ENCODE data around the gene RSRC1. TPM values are rescaled to one million over a fixed set of nuclear protein-coding genes. Genes with fewer than 3 reads are reported as not detected.
"Not testable (repeated sequence)": the region's sequence is repeated elsewhere in the genome, so short reads cannot be mapped to it uniquely, and the experiment has no call there.

RSRC1 gene
- total RNA-seq, 1 donor from 2014 or later, result 80.5 TPM

GRCh38 chr3:158492685-158493084 lies 382.8 kb downstream of the RSRC1 start:
- H4K20me1 ChIP-seq (ENCODE audit: low read depth), result no peaks in the 10 kb centered on the region
- no peaks in the 10 kb centered on the region for H3K27me3 ChIP-seq
- no peak overlapping the region for H3K4me3 ChIP-seq
- H3K9me3 ChIP-seq (ENCODE audit: low read depth), result no peaks in the 10 kb centered on the region
- H3F3A ChIP-seq (ENCODE audit: low read depth), result peaks cover 8% of the 10 kb centered on the region
- DNase-seq (ENCODE audit: low spot score), result no peak
- Mint-ChIP-seq H3K27me3 (ENCODE audit: insufficient read depth, low read depth) (no peaks in the 10 kb centered on the region), H3K4me3 (no peak overlapping the region), H3K4me1 (peaks cover 8% of the 10 kb centered on the region), H3K36me3 (peaks cover 1% of the 10 kb centered on the region), H3K9me3 (peaks cover 7% of the 10 kb centered on the region), H3K27ac (peak overlapping the region; percentile 3)
- peaks cover 16% of the 10 kb centered on the region for H3K4me1 ChIP-seq
- H3K4me2 ChIP-seq, result peak overlapping the region; percentile 30
- H3K27ac ChIP-seq, result peak overlapping the region; percentile 79
- peaks cover 9% of the 10 kb centered on the region for H3K36me3 ChIP-seq
- H2AFZ ChIP-seq (replicated peaks), result no peak overlapping the region
- no peak for TF ChIP-seq CTCF (IDR thresholded peaks at IDR 0.05)
- no peak for TF ChIP-seq EZH2phosphoT487 (IDR thresholded peaks at IDR 0.05)
- no peak for TF ChIP-seq EZH2 (IDR thresholded peaks at IDR 0.05)
- no peaks in the 10 kb centered on the region for H3K79me2 ChIP-seq (ENCODE audit: low read depth)
- H3K9ac ChIP-seq, result no peak overlapping the region

GRCh38 chr3:158493931-158494330 lies 384.0 kb downstream of the RSRC1 start:
- Histone ChIP-seq H3K9me3 (ENCODE audit: low read depth) (no peaks in the 10 kb centered on the region), H4K20me1 (ENCODE audit: low read depth) (no peaks in the 10 kb centered on the region), H3K36me3 (peaks cover 9% of the 10 kb centered on the region), H3F3A (ENCODE audit: low read depth) (peaks cover 8% of the 10 kb centered on the region), H3K79me2 (ENCODE audit: low read depth) (no peaks in the 10 kb centered on the region), H3K4me3 (no peak overlapping the region), H3K4me2 (no peak overlapping the region), H3K27me3 (no peaks in the 10 kb centered on the region), H2AFZ (replicated peaks) (no peak overlapping the region), H3K27ac (no peak overlapping the region), H3K9ac (no peak overlapping the region), H3K4me1 (peaks cover 16% of the 10 kb centered on the region)
- no peak for DNase-seq (ENCODE audit: low spot score)
- TF ChIP-seq EZH2phosphoT487 (IDR thresholded peaks at IDR 0.05) (no peak), EZH2 (IDR thresholded peaks at IDR 0.05) (no peak), CTCF (IDR thresholded peaks at IDR 0.05) (no peak)
- no peaks in the 10 kb centered on the region for H3K27me3 Mint-ChIP-seq (ENCODE audit: insufficient read depth, low read depth)
- H3K36me3 Mint-ChIP-seq, result peaks cover 1% of the 10 kb centered on the region
- H3K9me3 Mint-ChIP-seq, result peaks cover 18% of the 10 kb centered on the region
- H3K4me3 Mint-ChIP-seq, result no peak overlapping the region
- H3K27ac Mint-ChIP-seq, result no peak overlapping the region
- peaks cover 8% of the 10 kb centered on the region for H3K4me1 Mint-ChIP-seq

GRCh38 chr3:158494673-158495072 lies 384.8 kb downstream of the RSRC1 start:
- no peak overlapping the region for H3K4me3 ChIP-seq
- H3K4me3 Mint-ChIP-seq, result no peak overlapping the region
- H2AFZ ChIP-seq (replicated peaks), result no peak overlapping the region
- peaks cover 8% of the 10 kb centered on the region for H3K4me1 Mint-ChIP-seq
- peaks cover 22% of the 10 kb centered on the region for H3K9me3 Mint-ChIP-seq
- H3K4me2 ChIP-seq, result no peak overlapping the region
- peaks cover 9% of the 10 kb centered on the region for H3K36me3 ChIP-seq
- peaks cover 8% of the 10 kb centered on the region for H3F3A ChIP-seq (ENCODE audit: low read depth)
- peaks cover 16% of the 10 kb centered on the region for H3K4me1 ChIP-seq
- no peak for TF ChIP-seq EZH2phosphoT487 (IDR thresholded peaks at IDR 0.05)
- no peak for TF ChIP-seq EZH2 (IDR thresholded peaks at IDR 0.05)
- TF ChIP-seq CTCF (IDR thresholded peaks at IDR 0.05), result no peak
- H3K36me3 Mint-ChIP-seq, result peaks cover 1% of the 10 kb centered on the region
- H3K27me3 ChIP-seq, result no peaks in the 10 kb centered on the region
- no peak for DNase-seq (ENCODE audit: low spot score)
- no peak overlapping the region for H3K27ac Mint-ChIP-seq
- no peak overlapping the region for H3K27ac ChIP-seq
- no peaks in the 10 kb centered on the region for H3K9me3 ChIP-seq (ENCODE audit: low read depth)
- H3K9ac ChIP-seq, result no peak overlapping the region
- H4K20me1 ChIP-seq (ENCODE audit: low read depth), result no peaks in the 10 kb centered on the region
- no peaks in the 10 kb centered on the region for H3K79me2 ChIP-seq (ENCODE audit: low read depth)
- H3K27me3 Mint-ChIP-seq (ENCODE audit: insufficient read depth, low read depth), result no peaks in the 10 kb centered on the region

- H3K27ac Mint-ChIP-seq; H3F3A ChIP-seq (ENCODE audit: low read depth); H4K20me1 ChIP-seq (ENCODE audit: low read depth); H3K4me3 ChIP-seq; H3K27me3 Mint-ChIP-seq (ENCODE audit: insufficient read depth, low read depth); H3K4me1 Mint-ChIP-seq; H3K27me3 ChIP-seq; H3K4me3 Mint-ChIP-seq; H3K9ac ChIP-seq; H3K27ac ChIP-seq; H3K36me3 Mint-ChIP-seq; H3K79me2 ChIP-seq (ENCODE audit: low read depth); H2AFZ ChIP-seq (replicated peaks); H3K4me2 ChIP-seq; DNase-seq (ENCODE audit: low spot score); H3K9me3 ChIP-seq (ENCODE audit: low read depth); H3K36me3 ChIP-seq: not testable (repeated sequence)
- H3K9me3 Mint-ChIP-seq, result peaks cover 30% of the 10 kb centered on the region
- H3K4me1 ChIP-seq, result peaks cover 16% of the 10 kb centered on the region
Measured at GRCh38 chr3:158495398-158495902, 385.6 kb downstream of the RSRC1 start.

Data from neural progenitor cell (in vitro differentiated cells).